T-helper 2 cell (primary cell): ENCODE data around the gene BIN1.

ENCODE experiments used
- DNase-seq, 5 experiments: peaks; one replicate each; pipeline versions ENCODE4 v3.0.0 to v3.0.0-alpha.2; 2012 to 2022

The BIN1 gene

DNA sequence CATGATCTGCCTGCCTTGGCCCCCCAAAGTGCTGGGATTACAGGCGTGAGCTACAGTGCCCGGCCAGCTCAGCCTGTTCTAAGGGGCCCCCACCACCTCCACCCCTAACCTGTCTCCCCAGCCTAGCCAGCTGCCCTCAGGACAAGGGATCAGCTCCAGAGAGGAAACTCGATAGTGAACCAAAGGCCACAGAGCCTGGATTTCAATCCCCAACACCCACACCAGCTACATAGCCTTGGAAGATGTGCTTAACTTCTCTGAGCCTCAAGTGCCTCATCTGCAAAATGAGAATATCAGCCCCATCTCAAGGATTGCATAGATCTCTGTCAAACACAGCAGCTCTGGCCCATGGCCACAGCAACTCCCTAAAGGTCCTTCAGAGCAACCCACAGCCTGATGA is 32.0 kb downstream of the BIN1 start:
- no peak for DNase-seq

DNA sequence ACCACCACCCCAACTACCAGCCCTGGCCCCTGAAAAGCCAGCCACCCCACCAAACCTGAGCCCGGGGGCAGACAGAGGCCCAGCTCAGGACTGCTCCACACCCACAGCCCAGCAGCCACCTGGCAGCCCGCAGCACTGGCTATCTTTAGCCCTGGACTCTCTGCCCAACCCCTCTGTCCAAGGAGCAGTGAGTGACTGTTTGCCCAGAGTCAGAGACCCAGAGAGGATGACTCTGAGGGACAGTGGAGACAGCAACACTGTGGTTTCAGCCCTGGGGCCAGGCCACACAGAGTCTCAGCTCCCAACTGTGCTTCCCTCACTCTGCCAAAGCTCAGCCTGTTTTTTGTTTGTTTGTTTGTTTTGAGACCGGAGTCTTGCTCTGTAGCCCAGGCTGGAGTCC is 32.6 kb downstream of the BIN1 start:
- DNase-seq: no peak

- no peak for DNase-seq
Observed at GRCh38 chr2:127072970-127073369, 34.0 kb downstream of the BIN1 start.

GRCh38 chr2:127072396-127072795 is 34.6 kb downstream of the BIN1 start:
- no peak for DNase-seq

DNA sequence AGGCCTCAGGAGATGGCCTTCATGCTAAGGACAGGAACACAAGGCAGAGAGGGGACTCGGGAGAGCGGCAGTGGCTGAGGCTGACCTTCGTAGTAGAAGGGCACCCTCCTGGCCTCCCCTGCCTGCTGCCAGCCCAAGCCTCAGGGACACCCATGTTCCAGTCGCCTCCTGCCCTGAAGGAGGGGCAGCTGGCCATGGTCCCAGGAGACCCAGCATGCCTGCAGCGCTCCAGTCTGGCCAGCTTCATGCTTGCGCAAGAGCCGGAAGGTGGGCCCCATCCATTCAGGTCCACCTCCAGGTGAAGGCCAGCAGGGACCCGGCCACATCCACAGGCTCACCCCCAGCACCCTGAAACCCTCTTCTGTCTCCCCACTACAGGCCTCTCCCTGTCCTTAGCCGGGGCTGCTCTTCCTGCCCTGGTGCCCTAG is 35.0 kb downstream of the BIN1 start:
- DNase-seq: no peak

DNA sequence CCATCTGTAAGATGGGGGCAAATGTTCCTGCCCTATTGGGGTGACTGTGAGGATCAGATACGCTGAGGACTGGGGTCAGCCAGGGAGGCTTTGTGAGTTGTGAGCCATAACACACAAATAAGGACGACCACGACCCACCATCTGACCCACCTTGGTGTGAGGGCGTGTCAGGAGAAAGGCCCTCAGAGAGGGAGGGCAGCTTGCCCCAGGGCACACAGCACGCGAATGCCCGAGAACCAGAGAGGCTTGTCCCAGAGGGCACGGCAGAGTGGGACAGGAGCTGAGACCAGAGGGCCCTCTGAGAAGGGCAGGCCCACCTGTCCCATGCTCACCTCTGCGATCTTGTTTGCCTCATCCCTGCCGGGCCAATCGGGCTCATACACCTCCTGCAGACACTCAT is 36.7 kb downstream of the BIN1 start:
- DNase-seq: no peak

DNA sequence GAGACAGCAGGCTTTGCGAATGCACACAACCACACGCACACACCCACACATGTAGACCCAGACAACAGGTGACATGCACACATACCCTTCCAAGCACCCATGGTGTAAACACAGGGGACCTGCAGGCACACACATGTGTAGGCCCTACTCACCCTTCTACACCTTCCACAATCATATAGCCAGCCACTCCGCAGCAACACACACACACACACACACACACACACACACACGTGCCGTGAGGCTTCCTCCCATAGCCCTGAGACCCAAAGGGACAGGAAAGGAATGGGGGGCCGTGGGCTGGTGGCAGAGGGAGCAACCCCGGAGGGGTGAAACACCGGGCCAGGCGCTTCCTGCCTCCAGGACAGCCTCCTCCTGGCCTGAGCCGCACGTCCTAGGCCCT is 37.4 kb downstream of the BIN1 start:
- peak in 1 of 5 experiments; percentile 22 for DNase-seq

- no peak for DNase-seq
Observed at GRCh38 chr2:127069003-127069402, 38.0 kb downstream of the BIN1 start.

DNA sequence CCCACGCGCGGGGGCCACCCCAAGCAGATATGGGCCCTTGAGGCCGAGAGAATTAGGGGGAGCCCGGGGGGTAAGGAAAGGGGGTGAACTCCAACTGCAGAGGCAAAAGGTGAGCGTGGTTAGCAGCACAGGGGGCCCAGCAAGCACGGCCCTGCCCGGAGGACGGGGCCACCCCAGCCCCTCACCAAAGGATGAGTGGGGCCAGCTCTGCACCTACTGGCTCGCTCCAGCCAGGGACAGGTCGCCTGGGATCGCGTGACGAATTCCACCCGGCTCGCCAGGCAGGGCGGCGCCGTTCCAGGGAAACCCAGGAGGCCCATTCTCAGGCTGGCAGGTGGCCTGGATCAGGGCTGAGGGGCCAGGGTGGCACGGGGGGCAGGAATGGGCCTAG is 38.6 kb downstream of the BIN1 start:
- no peak for DNase-seq

GRCh38 chr2:127067620-127068350 is 39.2 kb downstream of the BIN1 start:
- DNase-seq: peak in 4 of 5 experiments; percentile 42 to 74 (median 56)

DNA sequence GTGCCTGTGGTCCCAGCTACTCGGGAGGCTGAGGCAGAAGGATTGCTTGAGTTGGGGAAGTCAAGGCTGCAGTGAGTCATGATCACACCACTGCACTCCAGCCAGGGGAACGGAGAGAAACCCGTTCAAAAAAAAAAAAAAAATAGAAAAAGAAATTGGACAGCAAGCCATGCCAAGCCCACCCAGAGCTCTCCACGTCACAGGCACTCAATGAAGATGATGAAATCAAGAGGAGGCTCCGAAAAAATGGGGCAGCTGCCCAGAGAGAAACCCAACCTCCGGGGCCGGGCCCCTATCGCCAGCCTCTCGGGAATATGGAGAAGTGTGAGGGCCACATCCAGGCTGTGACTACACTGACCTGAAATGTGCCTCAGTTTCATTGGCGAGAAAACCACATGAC is 40.0 kb downstream of the BIN1 start:
- no peak for DNase-seq

- DNase-seq: no peak
Observed at GRCh38 chr2:127065940-127066318, 41.0 kb downstream of the BIN1 start.

DNA sequence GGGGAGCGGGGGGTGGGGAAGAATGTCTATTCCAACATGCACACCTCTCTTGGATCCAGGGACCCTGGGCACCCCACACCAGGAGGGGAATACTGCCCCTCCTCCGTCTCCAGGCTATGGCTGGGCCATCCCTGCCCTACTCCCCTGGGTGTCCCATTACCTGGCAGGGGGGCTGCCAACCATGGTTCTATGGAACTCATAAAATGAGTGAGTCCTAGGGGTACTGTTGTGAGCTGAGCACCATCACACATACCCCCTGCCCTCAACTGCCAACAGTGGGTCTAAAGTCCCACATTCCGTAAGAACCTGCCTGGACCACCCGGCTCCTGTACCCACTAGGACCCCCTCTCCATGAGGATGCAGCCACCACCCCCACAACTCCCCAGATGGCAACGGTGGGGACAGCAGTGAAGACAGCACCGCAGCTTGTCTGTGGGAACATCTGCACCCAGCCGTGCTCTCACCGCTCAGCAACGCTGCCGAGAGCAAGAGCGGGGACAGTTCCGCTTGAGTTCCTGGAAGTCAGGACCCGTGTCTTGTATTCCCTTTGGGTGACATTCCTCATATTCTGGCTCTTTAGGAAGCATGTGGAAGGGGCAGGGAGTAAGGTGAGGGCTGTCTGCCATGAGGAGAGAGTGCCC is 41.5 kb downstream of the BIN1 start:
- no peak for DNase-seq

GRCh38 chr2:127064642-127065250 is 42.2 kb downstream of the BIN1 start:
- DNase-seq: peak in 2 of 5 experiments; percentile 52 to 75

DNA sequence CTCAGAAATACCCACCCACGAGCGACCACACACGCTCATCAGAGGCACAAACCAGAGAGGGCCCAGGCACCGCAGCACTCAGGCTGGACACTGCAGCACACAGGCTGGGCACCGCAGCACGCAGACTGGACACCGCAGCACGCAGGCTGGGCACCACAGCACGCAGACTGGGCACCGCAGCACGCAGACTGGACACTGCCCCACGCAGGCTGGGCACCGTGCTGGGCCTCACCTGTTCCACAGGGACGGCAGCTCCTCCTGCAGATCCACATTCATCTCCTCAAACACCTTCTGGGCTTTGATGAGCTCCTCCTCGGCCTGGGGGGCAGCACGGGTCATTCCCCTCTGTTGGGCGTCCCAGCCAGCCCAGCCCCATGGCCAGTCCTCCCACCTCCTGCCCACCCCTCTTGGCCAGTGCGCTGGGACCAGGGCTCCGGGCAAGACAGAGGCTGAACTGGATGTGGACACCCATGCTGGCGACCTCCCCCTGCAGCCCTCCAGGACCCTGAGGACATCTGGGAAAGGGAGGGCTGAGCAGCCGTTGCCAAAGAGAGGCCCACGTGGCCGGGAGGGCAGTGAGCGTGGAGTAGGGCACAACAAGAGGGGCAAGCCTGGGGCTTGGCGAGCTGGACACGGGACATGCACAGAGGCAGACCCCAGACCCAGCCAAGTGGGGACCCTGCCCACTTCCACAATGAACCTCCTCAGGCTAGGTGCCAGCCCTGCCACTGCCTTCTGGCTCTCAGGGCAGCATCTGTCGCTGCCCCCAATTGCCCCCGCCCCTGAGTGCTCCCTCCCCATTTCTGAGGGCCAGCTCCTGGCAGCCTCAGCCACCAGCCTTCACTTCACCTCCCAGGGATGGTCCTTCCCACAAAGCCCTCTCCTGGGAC is 43.0 kb downstream of the BIN1 start:
- DNase-seq: no peak

DNA sequence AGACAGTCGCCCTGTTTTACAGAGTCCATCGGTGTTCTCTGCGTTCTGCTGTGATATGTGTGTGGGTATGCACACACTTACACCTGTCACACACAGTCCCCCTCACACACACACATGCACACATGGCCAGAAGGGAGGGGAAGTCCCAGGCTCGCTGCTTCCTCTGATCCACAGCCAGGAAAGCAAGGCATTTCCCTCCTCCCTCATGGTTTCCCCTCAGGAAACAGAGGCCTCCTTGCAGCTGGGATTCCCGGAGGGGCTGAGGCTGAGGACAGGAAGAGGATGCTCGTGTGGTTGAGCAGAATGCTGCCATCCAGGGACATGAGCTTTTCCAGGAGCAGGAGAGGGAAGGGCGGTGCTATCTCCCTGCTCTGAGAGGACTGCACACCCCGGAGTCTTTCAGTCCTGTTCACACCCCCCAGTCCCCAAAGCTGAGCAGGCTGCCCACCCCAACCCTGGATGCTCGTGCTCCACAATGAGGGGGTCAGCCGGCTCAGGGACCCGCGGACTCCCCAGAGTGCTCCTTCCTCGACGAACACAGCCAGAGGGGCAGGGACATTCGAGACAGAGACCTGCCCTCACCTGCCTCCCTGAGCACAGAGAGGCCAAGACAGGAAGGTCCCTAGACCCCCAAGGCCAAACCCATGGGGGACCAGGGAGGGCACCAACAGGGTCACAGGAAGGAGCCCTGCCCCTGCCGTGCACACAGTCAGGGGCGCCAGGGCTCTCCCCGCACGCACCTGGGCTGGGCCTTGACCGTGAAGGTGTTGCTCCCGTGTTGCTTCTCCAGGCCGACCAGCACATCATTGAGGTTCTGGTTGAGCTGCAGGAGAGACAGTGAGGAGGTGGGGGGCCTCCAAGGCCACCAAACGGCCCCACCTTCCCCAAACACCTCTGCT is 45.3 kb downstream of the BIN1 start:
- no peak for DNase-seq

GRCh38 chr2:127060264-127060945 is 46.5 kb downstream of the BIN1 start:
- DNase-seq: no peak

DNA sequence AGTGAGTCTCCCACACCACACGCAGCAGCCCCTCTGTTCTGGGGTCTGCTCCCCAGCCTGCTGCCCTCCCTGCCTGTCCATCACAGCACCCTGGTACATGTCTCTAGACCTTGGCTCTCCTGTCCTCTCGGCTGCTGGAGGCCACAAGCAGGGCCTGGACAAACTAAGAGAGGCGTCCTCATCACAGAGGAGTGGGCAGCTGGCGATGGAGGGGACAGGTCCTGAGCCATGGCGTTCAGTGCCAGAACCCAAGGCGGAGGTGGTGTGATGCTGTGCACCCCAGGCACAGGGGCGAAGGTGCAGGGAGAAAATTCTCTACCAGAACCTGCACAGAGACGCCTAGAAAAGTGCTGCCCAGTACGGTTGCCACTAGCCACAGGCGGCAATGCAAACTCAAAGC is 47.4 kb downstream of the BIN1 start:
- no peak for DNase-seq

GRCh38 chr2:127058954-127059252 is 48.1 kb downstream of the BIN1 start:
- no peak for DNase-seq

DNA sequence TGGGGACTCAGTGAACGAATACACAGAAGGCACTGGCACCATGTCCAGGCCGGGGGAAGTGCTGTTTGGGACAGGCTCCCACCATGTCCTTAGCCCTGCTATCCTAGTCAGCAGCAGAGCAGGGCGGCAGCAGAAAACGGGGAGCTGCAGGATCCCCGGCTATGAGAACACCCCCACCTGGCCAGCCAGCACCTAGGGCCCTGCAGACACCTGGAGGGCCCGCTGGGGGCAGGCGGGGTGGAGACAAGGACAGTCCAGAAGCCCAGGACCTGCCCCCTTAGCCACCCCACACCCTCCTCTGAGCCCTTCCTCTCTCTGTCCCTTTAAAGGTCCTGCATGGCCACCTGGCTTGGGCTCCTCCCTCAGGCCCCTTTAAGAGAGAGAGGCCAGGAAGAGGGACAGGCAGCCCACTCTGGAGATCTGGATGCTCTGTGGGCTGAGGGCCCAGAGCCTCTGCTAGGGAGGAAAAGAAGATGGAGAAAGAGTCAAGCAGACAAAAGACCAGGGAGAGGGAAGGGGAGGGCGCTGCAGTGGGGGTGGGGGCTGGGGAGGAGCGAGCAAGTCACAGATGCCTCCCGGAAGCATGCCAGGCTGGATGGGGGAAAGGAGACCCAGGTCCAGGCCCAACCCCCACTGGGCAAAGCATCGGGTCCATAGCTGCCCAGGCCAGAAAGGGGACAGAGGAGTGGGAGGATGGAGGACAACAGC is 48.6 kb downstream of the BIN1 start:
- no peak for DNase-seq
